Testis (tissue), 2 donors: ENCODE measurements around the gene SHLD2.

Source experiments
- POLR2A ChIP-seq: fragments of 450-650 bp; IDR thresholded peaks from one replicate; pipeline ENCODE4 v1.6.1; 2017; ENCODE audit warnings: antibody characterized with exemption, mild to moderate bottlenecking, moderate library complexity
- TF ChIP-seq, protein P1 (sequence below), 3 experiments: fragments of 450-650 bp in 2 of 3; fragments of 200-600 bp in 1 of 3; sonication (generic) in 1 of 3; IDR thresholded peaks; one replicate each; pipeline ENCODE4 v1.5.1; 2016 to 2019; ENCODE audit warnings: antibody characterized with exemption in 3 of 3, mild to moderate bottlenecking in 2 of 3, moderate library complexity in 1 of 3

DNA sequence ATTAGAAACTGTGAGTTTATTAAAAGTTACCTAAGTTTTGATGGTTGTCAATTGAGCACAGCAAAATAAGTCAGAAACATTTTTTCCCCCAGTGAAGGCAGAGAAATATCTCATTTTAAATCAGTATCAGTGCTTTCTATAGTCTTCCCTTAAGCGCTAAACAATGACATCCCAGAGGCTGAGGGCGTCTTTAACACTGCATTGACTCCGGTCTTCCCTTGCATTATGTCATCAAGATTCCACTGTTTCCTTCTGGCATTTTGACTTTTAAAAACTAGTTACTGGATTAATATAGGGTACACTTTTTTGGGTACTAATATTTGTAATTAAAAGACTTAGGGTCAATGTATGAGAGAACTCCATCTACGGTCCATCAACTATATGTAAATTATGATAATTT is 4.2 kb upstream of the SHLD2 start:
- TF ChIP-seq, protein P1, sequence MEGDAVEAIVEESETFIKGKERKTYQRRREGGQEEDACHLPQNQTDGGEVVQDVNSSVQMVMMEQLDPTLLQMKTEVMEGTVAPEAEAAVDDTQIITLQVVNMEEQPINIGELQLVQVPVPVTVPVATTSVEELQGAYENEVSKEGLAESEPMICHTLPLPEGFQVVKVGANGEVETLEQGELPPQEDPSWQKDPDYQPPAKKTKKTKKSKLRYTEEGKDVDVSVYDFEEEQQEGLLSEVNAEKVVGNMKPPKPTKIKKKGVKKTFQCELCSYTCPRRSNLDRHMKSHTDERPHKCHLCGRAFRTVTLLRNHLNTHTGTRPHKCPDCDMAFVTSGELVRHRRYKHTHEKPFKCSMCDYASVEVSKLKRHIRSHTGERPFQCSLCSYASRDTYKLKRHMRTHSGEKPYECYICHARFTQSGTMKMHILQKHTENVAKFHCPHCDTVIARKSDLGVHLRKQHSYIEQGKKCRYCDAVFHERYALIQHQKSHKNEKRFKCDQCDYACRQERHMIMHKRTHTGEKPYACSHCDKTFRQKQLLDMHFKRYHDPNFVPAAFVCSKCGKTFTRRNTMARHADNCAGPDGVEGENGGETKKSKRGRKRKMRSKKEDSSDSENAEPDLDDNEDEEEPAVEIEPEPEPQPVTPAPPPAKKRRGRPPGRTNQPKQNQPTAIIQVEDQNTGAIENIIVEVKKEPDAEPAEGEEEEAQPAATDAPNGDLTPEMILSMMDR (IDR thresholded peaks at IDR 0.05), result no peak
- TF ChIP-seq POLR2A, result no peak
